Kidney (tissue), 14 donors: ENCODE results near the gene PLCB3. TPM values are rescaled to one million over a fixed set of nuclear protein-coding genes. Genes with fewer than 3 reads are reported as not detected.

ENCODE experiments used
- DNase-seq, 5 donors: peaks; one replicate each; pipeline ENCODE4 v3.0.0-alpha.2; 2013 to 2020
- FAIRE-seq: peaks from 2 replicates; lab custom pipeline; 2012; peaks lifted over from hg19 to GRCh38; lab: Jason Lieb, UNC
- H3K27ac ChIP-seq, 2 donors: one replicate each; pipeline ENCODE4 v1.7.0; 2013; ENCODE audit warnings: low read depth in 2 of 2, low read length in 2 of 2, inconsistent platforms in 1 of 2
- H3K27me3 ChIP-seq: one replicate; pipeline ENCODE4 v1.7.1; 2013; ENCODE audit warnings: low read length, inconsistent platforms; ENCODE audit not compliant: control insufficient read depth, insufficient read depth
- H3K36me3 ChIP-seq, 3 donors: one replicate each; pipeline versions ENCODE4 v1.7.0 to v1.7.1; 2013; ENCODE audit warnings: low read length in 3 of 3, control low read depth in 1 of 3, inconsistent platforms in 1 of 3; ENCODE audit not compliant: insufficient read depth in 3 of 3, control insufficient read depth in 2 of 3
- H3K4me1 ChIP-seq, 3 donors: one replicate each; pipeline versions ENCODE4 v1.7.0 to v1.7.1; 2013; ENCODE audit warnings: low read length in 3 of 3, inconsistent platforms in 1 of 3, low read depth in 1 of 3; ENCODE audit not compliant: control insufficient read depth in 2 of 3, insufficient read depth in 2 of 3
- H3K4me3 ChIP-seq, 3 donors: one replicate each; pipeline versions ENCODE4 v1.7.0 to v1.8.1; 2013; ENCODE audit warnings: low read length in 3 of 3, control low read depth in 1 of 3, inconsistent platforms in 1 of 3
- H3K9ac ChIP-seq, 3 donors: one replicate each; pipeline versions ENCODE4 v1.7.0 to v1.7.1; 2013; ENCODE audit warnings: low read length in 3 of 3, control low read depth in 1 of 3, inconsistent platforms in 1 of 3
- H3K9me3 ChIP-seq, 3 donors: one replicate each; pipeline versions ENCODE4 v1.7.0 to v1.7.1; 2013; ENCODE audit warnings: low read length in 3 of 3, control low read depth in 1 of 3, inconsistent platforms in 1 of 3; ENCODE audit not compliant: control insufficient read depth in 2 of 3, insufficient read depth in 1 of 3
- CTCF ChIP-seq: IDR thresholded peaks from 3 replicates; pipeline ENCODE4 v1.5.1; 2012; ENCODE audit warnings: mild to moderate bottlenecking, moderate library complexity, borderline replicate concordance; ENCODE audit not compliant: insufficient read depth; ENCODE audit errors: extremely low read depth
- intact Hi-C: fragments of 100-400 bp; cut with DNase I; formaldehyde crosslinking; loops from one replicate; pipeline ENCODE4 v1.11.1; 2022
- polyA plus RNA-seq: library from polyadenylated mRNA; stranded (reverse); fragments of 350-450 nt; fragmentation: Illumina TruSeq; extraction: RNeasy Lipid Tissue Mini Kit (QIAGEN cat#74804); gene quantifications from one replicate; pipeline ENCODE4 v1.2.3, GENCODE V29; 2014; ENCODE audit warnings: low read depth, low replicate concordance; ENCODE audit not compliant: insufficient read depth
- total RNA-seq: library from RNA; stranded (reverse); fragmentation: NEBNext Ultra II Directional; extraction: Animal tissue kit (Norgen Biotek cat#: 25700); gene quantifications from one replicate; pipeline ENCODE4 v1.2.1, GENCODE V29; 2021
- donor health status: control.
- donor health status: control.
- donor health status: control.
- donor health status: control.
- donor health status: control.
- donor health status: DM: yes; HTN: yes; CAD: no.
- donor health status: Normal renal cell carcinoma (clear cell type).

PLCB3 gene
- total and polyA plus RNA-seq, 2 donors from 2014 or later, result 9.6 to 24.6 TPM

DNA sequence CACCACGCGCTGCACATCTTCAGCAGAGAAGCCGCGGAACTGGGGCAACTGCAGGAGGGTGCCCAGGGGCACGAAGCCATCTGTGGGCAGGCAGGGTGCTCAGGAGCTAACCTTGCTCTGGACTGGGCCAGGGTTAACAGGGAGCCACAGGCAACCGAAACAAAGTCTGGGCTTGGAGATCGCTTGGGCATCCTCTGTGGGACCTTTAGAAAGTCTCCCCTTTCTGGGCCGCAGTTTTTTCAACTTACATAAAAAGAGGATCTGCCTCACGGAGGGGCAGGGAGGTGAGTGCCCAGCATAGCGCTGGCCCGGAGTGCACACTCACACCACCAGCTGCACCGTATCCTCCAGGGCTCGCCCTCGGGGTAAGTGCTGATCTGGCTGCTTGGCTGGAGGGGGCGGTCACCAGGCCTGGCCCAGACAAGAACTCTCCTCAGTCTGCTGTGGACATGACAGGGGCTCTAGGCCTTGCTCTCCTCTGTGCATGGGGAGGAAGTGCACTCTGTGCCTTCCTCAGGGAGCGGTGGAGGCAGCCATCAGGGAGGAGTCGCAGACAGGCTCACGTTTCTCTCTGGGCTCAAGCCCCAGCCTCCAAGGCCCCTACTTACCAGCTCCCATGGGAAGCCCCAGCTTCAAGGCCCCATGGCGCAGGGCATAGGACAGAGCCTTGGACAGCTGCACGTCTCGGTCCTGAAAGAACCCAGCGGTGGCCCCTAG is 26.3 kb upstream of the PLCB3 start:
- Histone ChIP-seq H3K9me3 (no peaks in the 10 kb centered on the region), H3K9ac (peak overlapping the region in 2 of 3 donors; percentile 75 to 96), H3K36me3 (no peaks in the 10 kb centered on the region), H3K4me3 (peak overlapping the region; percentile 74 to 91 (median 83)), H3K27me3 (no peaks in the 10 kb centered on the region), H3K27ac (peak overlapping the region; percentile 42 to 97), H3K4me1 (peaks cover 0 to 28% (median 21%) of the 10 kb centered on the region in 3 donors)
- peak in 2 of 5 donors; percentile 60 to 78 for DNase-seq
- no peak for TF ChIP-seq CTCF
- intact Hi-C loops, result no loop called here
- FAIRE-seq, result no peak

- TF ChIP-seq CTCF, result no peak
- Histone ChIP-seq H3K36me3 (no peaks in the 10 kb centered on the region), H3K27ac (peak within 1 kb of the TSS; percentile 97), H3K27me3 (no peaks in the 10 kb centered on the region), H3K4me1 (peaks cover 0 to 28% (median 21%) of the 10 kb centered on the region in 3 donors), H3K9me3 (no peaks in the 10 kb centered on the region), H3K9ac (peak within 1 kb of the TSS; percentile 55 to 98 (median 96)), H3K4me3 (peak within 1 kb of the TSS; percentile 74 to 91 (median 86))
- FAIRE-seq, result no peak
- peak; percentile 94 to 97 (median 95) for DNase-seq
- intact Hi-C loops, result no loop called here
Measured at GRCh38 chr11:64225608-64226506, 25.5 kb upstream of the PLCB3 start, which contains the start of the genes NUDT22 and TRPT1. TSS of gene NUDT22 (plus strand) at chr11:64226274. CDS start at chr11:64226653, 379 bp downstream. TSS of gene TRPT1 (minus strand) at chr11:64226186. CDS start at chr11:64225860, 326 bp downstream.

DNA sequence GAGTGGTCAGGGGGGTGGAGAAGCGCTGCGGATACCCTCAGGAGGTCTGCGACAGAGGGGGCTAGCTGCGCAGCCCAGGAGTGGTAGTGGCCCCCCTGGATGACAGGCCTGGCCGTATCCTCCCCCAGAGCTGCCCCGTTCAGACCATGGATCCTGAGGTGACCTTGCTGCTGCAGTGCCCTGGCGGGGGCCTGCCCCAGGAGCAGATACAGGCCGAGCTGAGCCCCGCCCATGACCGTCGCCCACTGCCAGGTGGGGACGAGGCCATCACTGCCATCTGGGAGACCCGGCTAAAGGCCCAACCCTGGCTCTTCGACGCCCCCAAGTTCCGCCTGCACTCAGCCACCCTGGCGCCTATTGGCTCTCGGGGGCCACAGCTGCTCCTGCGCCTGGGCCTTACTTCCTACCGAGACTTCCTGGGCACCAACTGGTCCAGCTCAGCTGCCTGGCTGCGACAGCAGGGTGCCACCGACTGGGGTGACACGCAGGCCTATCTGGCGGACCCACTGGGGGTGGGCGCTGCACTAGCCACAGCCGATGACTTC is 24.8 kb upstream of the PLCB3 start:
- FAIRE-seq, result no peak
- Histone ChIP-seq H3K9ac (peak overlapping the region; percentile 51 to 98 (median 90)), H3K4me1 (peaks cover 0 to 28% (median 21%) of the 10 kb centered on the region in 3 donors), H3K9me3 (no peaks in the 10 kb centered on the region), H3K27ac (peak overlapping the region; percentile 97), H3K36me3 (no peaks in the 10 kb centered on the region), H3K27me3 (no peaks in the 10 kb centered on the region), H3K4me3 (peak overlapping the region; percentile 58 to 91 (median 86))
- intact Hi-C loops, result no loop called here
- DNase-seq, result peak in 2 of 5 donors; percentile 78 to 91
- TF ChIP-seq CTCF, result no peak
